HG02840 (cell line): Measurements from ENCODE around the gene NUP43.
"Not testable (repeated sequence)": the region's sequence is repeated elsewhere in the genome, so short reads cannot be mapped to it uniquely, and the experiment has no call there.

Experiments
- ATAC-seq: cut with Tn5 transposase; IDR thresholded peaks from one replicate; pipeline ENCODE4 v1.9.1; 2021; ENCODE audit warnings: mild to moderate bottlenecking, moderate library complexity, moderate number of reproducible peaks; ENCODE audit not compliant: unreplicated experiment, low FRiP score

The NUP43 gene, protein sequence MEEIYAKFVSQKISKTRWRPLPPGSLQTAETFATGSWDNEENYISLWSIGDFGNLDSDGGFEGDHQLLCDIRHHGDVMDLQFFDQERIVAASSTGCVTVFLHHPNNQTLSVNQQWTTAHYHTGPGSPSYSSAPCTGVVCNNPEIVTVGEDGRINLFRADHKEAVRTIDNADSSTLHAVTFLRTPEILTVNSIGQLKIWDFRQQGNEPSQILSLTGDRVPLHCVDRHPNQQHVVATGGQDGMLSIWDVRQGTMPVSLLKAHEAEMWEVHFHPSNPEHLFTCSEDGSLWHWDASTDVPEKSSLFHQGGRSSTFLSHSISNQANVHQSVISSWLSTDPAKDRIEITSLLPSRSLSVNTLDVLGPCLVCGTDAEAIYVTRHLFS

DNA sequence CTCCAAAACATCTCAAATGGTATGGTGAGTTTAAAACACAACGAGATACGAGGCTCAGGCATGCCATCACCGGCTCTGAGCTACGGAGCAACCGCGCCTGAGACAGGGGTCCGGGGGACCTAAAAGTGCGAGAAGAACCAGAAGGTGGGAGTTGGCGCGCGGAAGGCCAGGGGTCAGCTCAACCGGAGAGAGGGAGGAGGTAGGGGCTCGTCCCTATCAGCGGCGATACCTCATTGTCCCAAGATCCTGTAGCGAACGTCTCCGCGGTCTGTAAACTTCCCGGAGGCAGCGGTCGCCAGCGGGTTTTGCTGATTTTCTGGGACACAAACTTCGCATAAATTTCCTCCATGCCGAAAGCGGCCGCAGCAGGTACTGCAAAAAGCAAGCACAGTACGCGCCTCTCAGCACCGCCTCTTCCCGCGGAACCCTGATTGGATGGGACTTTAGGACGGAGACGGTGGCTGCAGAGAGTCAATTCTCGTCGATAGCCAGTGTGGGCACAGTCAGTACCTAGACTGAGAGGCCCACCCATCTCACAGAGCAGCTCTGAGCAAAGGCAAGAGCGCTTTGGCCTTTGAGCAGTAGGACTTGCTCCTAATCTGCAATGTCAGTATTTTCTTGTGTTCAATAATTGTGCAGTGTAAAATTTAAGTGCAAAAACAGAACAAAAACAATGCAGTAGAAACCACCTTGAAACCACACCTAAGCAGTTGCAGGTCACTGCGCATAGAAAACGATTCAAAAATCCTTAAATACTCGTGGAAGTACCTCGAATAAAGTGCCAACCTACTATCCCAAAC, at the start of gene NUP43:
Gene NUP43 (minus strand): TSS at position 383 of the 800 bp plus-strand sequence. CDS start 34 bp downstream, at position 349.
- peak; percentile 47 for ATAC-seq

- no peak for ATAC-seq
These were observed 37.2 kb upstream of the NUP43 start for GRCh38 chr6:149783551-149783950.

DNA sequence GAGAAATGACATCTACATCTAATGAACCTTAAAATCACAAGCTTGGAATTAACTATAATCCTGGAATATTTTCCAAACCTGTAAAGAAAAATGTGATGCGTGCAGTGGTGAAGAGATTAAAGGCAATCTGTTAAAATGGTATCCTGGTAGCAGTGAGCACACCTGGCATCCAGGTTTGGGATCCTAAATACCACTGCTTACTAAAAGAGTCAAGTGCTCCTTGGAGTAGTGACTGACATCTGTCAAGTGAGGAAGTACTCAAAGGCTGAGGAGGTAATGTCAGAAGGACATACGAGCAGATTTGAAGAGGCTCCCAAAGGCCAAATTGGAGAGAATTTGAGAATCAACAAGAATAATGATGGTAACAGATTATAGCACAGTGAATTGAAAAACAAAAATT, 36.0 kb upstream of the NUP43 start:
- ATAC-seq: no peak

DNA sequence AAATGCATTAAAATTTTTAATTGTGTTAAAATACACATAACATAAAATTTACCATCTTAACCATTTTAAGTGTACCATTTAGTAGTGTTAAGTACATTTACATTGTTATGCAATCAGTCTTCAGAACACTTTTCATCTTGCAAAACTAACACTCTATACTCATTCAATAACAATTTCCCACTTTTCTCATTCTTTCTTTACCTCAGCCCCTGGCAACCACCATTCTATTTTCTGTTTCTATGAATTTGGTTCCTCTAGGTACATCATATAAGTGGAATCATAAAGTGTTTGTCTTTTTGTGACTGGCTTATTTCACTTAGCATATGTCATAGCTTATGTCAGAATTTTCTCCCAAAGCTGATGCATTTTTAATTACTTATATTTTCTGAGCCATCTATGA, 35.4 kb upstream of the NUP43 start:
- no peak for ATAC-seq

DNA sequence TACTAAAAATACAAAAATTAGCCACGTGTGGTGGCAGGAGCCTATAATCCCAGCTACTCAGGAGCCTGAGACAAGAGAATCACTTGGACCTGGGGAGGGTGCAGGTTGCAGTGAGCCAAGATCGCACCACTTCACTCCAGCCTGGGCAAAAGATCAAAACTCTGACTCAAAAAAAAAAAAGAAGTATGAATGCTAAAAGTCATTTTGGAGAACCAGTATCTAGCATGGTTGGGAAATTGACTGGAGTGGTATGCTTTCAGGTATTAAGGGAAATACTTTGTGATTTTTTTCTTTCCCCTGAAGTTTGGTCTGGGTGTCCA, 33.3 kb upstream of the NUP43 start:
- no peak for ATAC-seq

DNA sequence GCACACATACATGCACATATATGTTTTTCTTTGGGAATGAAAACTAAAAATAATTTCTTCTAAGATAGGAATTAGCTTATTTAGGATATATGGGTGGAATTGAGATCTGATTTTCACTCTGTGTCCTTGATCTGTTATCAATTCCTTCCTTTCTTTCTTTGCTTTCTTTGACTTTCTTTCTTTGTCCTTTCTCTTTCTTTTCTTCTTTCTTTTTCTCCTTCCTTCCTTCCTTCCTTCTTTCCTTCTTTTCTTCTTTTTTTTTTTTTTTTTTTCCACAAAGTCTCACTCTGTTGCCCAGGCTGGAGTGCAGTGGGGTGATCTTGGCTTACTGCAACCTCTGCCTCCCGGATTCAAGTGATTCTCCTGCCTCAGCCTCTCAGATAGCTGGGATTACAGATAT, 31.3 kb upstream of the NUP43 start:
- no peak for ATAC-seq

DNA sequence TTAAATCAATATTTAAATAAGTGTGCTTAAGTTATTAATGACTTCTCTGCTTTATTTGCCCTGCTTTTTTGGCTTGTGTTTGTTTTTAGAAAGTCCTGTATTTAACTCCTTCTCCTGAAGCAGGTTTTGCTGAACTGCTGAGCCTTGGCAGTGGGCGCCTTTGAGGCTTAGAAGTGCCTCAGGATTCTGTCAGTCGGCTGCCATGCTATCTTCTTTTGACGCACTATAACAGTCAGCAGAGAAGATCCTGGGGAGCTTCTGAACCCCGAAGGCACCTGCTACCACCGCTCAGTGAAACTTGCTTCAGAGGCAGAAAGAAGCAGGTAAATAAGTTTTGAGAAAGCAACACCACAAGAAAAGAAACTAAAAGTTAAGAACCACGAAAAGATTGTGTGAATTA, 25.6 kb upstream of the NUP43 start:
- no peak for ATAC-seq

- no peak for ATAC-seq
These were observed 24.9 kb upstream of the NUP43 start for GRCh38 chr6:149771185-149771584.

GRCh38 chr6:149769676-149770075, 23.3 kb upstream of the NUP43 start:
- ATAC-seq: no peak

- no peak for ATAC-seq
These were observed 19.9 kb upstream of the NUP43 start for GRCh38 chr6:149766156-149766769.

DNA sequence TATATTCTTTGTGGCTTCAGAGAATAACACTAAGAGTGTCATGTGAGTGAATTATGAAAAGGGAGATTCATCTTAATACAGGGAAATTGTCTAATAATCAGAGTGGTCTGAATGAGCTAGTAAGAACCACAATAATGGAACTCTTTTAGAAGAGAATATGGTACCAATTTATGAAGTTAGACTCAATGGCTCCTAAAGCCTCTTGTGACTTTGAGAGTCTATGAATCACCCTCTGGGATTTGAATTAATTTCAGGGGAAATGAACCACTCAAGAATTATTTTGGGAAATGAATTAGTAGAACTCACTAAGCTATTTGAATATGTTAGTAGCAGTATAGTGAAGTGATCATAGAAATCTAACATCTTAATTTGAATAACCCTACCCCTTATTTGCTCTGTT, 17.5 kb upstream of the NUP43 start:
- ATAC-seq: no peak

- peak; percentile 93 for ATAC-seq
These were observed 15.1 kb upstream of the NUP43 start for GRCh38 chr6:149761438-149761837.

- no peak for ATAC-seq
These were observed 9.9 kb upstream of the NUP43 start for GRCh38 chr6:149756261-149756636.

- peak; percentile 54 for ATAC-seq
These were observed 9.3 kb upstream of the NUP43 start for GRCh38 chr6:149755300-149756260.

DNA sequence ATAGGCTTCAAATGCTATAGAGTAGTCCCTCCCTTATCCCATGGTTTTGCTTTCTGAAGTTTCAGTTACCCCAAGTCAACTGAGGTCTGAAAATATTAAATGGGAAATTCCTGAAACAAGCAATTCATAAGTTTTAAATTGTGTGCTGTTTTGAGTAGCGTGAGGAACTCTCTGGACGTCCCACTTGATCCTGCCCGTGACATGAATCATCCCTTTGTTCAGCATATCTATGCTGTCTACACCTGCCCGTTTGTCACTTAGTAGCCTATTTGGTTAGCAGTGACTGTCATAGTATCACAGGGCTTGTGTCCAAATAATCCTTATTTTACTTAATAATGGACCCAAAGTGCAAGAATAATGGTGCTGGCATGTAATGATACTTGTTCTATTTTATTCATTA, 8.2 kb upstream of the NUP43 start:
- ATAC-seq: no peak

- not testable (repeated sequence) for ATAC-seq
These were observed 7.0 kb upstream of the NUP43 start for GRCh38 chr6:149753374-149753637.

DNA sequence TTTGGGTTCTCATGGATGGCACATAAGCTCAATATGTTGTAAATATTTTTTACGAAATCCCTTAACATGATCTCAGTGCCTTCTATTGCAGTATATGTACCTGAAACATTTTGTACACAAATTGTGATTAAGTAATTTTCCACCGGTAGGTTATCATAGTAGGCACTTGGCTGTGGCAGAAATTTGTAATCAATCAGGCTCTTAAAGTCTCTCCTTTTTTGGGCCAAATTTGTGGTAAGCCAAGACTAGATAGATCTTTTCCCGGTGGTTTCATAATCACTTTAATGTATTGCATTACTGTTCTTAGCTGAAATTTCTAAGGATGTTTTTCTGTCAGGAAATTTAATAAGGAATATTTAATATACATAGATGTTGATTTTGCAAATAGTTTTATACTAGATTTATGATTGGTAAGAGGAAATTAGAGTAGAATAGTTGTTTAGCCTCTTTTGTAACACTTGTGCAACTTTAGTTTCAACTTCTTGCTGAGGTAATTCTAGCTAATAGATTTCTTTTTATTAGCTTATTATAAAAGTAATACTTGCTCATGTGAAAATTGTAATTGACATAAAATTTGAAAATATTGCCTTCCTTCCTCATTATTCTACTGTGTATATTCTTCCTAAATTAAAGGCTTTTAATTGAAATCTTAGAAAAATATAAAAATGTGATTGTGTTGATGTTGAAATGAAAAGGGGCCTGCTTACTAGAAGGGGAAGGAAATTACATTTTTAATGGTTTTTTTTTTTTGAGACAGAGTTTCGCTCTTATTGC, 6.5 kb upstream of the NUP43 start:
- no peak for ATAC-seq

DNA sequence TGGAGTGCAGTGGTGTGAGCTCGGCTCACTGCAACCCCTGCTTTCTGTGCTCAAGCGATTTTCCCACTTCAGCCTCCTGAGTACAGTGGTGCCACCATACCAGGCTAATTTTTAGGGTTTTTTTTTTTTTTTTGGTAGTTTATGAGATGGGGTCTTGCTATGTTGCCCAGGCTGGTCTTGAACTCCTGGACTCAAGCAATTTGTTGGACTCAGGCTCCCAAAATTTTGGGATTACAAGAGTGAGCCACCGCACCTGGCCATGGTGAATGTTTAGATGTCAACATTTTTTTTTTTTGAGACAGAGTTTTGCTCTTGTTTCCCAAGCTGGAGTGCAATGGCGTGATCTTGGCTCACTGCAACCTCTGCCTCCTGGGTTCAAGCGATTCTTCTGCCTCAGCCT, 5.6 kb upstream of the NUP43 start:
- not testable (repeated sequence) for ATAC-seq

DNA sequence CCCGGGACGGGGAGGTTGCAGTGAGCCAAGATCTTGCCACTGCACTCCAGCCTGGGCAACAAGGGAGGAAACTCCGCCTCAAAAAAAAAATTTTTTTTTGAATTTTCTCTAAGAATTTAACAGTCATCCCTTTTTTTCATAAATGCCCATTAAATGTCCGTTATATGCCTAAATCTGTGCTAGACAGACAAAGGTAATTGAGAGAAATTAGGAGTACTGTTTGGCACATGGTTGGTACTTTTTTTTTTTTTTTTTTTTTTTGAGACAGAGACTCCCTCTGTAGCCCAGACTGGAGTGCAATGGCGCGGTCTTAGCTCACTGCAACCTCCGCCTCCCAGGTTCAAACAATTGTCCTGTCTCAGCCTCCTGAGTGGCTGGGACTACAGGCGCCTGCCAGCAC, 4.9 kb upstream of the NUP43 start:
- ATAC-seq: no peak

GRCh38 chr6:149750136-149750609, 3.8 kb upstream of the NUP43 start:
- peak; percentile 34 for ATAC-seq
